Cardiac muscle cell (in vitro differentiated cells and primary cell): Measurements from ENCODE around the gene ANKRD11. TPM values are rescaled to one million over a fixed set of nuclear protein-coding genes. Genes with fewer than 3 reads are reported as not detected.

Experiments used
- DNase-seq, 2 donors: peaks; one replicate each; pipeline versions ENCODE4 v3.0.0 to v3.0.0-alpha.2; 2010 to 2017; ENCODE audit warnings: low read depth in 1 of 2, low spot score in 1 of 2
- H3K27ac ChIP-seq: fragments of 200-600 bp; sonication (generic); 2 replicates; pipeline ENCODE4 v1.5.1; 2016
- H3K27me3 ChIP-seq: fragments of 200-600 bp; sonication (generic); 2 replicates; pipeline ENCODE4 v1.6.0; 2016; ENCODE audit warnings: control low read depth
- H3K36me3 ChIP-seq: fragments of 200-600 bp; sonication (generic); 2 replicates; pipeline ENCODE4 v1.5.1; 2016; ENCODE audit warnings: control low read depth
- H3K4me1 ChIP-seq: fragments of 200-600 bp; sonication (generic); 2 replicates; pipeline ENCODE4 v1.8.1; 2017; ENCODE audit warnings: low read depth, mild to moderate bottlenecking, mixed run types
- H3K4me3 ChIP-seq: fragments of 200-600 bp; sonication (generic); 2 replicates; pipeline ENCODE4 v1.5.1; 2016; ENCODE audit warnings: mild to moderate bottlenecking
- H3K9me3 ChIP-seq: fragments of 200-600 bp; sonication (generic); 2 replicates; pipeline ENCODE4 v1.5.1; 2017; ENCODE audit warnings: low read depth, mild to moderate bottlenecking, control low read depth
- CTCF ChIP-seq: IDR thresholded peaks from 2 replicates; pipeline ENCODE4 v1.5.1; 2012; ENCODE audit warnings: low read depth, mild to moderate bottlenecking, low read length
- polyA plus RNA-seq: library from polyadenylated mRNA; unstranded; fragments of >200 nt; fragmentation: Nextera tagmentation; extraction: Ambion mirVana; gene quantifications from 2 replicates; pipeline ENCODE4 v1.2.1, GENCODE V29; 2016
- total RNA-seq: library from RNA; depleted of rRNA; stranded (reverse); fragments of >200 nt; gene quantifications from 2 replicates; pipeline ENCODE4 v1.2.3, GENCODE V29; 2016

Gene ANKRD11
- total and polyA plus RNA-seq, 2 experiments from 2014 or later, result 111 to 131 TPM

DNA sequence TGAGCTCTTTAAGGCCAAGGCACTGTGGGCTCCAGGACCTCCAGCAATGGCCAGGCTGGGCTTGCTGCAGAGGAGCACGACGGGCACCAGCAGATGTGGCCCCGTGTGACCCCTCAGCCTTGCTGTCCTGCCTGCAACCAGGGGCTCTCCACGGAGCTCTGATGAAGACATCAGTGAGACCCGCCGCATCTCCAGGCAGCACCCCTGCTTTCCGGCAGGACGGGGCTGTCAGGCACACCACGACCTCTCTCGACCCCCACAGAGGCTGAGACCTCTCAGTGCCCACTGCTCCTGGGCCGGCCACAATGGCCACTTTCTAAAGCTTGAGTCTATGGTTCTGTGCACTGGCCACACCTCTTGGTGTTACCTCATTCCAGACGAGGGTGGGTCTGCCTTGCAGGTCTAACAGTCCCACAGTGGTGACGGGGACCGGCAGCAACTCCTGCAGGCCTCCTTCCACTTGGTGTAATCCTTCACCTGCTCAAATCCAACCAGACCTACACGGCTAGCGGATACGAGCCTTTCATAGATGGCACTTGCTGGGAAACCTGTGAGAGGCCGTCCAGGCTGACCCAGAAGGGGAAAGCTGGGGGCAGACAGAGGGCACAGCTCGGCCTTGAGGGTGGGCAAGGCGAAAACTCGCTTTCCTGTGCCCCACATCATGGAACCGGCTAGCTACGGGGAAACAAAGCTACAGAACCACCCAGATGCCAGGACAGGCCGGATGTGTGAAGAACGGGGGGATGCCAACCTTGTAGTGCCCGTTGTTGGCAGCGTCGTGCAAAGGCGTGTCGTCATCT is 202.4 kb downstream of the ANKRD11 start:
- Histone ChIP-seq H3K27ac (no peak overlapping the region), H3K4me1 (no peaks in the 10 kb centered on the region), H3K4me3 (no peak overlapping the region), H3K9me3 (no peaks in the 10 kb centered on the region), H3K36me3 (peaks cover 39% of the 10 kb centered on the region), H3K27me3 (no peaks in the 10 kb centered on the region)
- no peak for TF ChIP-seq CTCF
- no peak for DNase-seq

DNA sequence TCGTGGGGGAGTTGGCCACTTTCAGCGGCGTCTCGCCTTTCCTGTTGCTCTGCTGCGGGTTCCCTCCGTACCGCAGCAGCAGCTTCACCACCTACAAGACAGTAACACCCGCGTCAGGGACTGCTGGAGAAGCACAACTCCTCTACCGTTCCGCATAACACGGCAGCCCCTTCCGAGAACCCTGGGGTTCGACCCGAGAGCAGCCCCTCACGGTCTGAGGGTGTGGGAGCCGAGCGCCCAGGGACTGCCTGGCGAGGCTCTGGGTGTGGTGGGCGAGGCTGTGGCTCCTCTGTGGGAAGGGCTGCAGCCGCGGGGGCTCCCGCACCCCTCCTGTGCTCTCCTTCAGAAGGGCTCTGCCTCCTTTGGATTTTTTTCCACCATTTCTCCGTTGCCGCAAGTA is 204.3 kb downstream of the ANKRD11 start:
- H3K27me3 ChIP-seq, result no peaks in the 10 kb centered on the region
- no peak overlapping the region for H3K4me3 ChIP-seq
- no peaks in the 10 kb centered on the region for H3K9me3 ChIP-seq
- no peak for TF ChIP-seq CTCF
- no peak overlapping the region for H3K27ac ChIP-seq
- H3K36me3 ChIP-seq, result peaks cover 41% of the 10 kb centered on the region
- DNase-seq, result no peak
- H3K4me1 ChIP-seq, result no peaks in the 10 kb centered on the region

DNA sequence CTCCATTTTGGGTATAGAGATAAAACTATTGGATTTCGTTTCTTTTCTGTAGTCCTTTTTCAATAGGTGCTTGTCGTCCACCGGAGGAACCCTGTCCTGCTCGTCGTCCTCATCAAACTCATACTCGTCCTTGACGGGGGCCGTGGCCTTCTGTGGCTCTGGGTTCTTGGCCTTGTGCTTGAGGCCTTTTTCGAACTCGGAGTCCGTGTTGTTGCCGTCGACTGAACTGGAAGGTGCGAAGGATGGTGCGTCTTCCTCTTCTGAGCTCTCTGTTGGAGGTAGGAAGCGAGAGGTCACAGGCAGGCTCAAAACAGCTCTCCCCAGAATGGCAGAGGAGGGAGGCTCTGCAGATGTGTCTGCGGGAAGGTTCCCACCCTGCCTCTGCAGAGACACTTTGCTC is 205.0 kb downstream of the ANKRD11 start:
- H3K9me3 ChIP-seq, result no peaks in the 10 kb centered on the region
- peaks cover 47% of the 10 kb centered on the region for H3K36me3 ChIP-seq
- no peak overlapping the region for H3K27ac ChIP-seq
- no peak overlapping the region for H3K4me3 ChIP-seq
- no peaks in the 10 kb centered on the region for H3K4me1 ChIP-seq
- no peak for DNase-seq
- no peaks in the 10 kb centered on the region for H3K27me3 ChIP-seq
- TF ChIP-seq CTCF, result no peak

- no peak overlapping the region for H3K4me3 ChIP-seq
- DNase-seq, result no peak
These were observed 206.9 kb downstream of the ANKRD11 start for GRCh38 chr16:89283449-89283848.

DNA sequence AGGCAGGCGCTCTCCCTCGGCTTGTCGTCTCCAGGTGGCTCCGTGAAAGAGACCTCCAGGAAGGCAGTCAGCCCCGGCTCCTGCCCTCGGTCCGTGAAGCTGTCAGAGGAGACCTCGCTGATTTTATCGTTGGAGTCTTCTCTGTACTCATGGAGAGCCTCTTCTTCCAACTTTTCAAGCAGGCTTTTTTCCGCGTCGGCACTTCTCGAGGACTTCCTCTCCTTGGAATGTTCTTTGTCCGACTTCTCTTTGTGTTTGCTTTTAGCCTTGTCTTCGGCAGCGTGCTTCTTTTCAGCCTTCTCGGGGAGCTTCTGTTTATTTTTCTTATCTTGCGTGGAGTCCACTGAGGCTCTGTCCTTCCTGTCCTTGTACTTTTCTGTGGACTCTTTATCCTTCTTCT is 207.8 kb downstream of the ANKRD11 start:
- H3K27me3 ChIP-seq, result no peaks in the 10 kb centered on the region
- H3K4me3 ChIP-seq, result no peak overlapping the region
- DNase-seq, result no peak
- H3K4me1 ChIP-seq, result peaks cover 13% of the 10 kb centered on the region
- H3K9me3 ChIP-seq, result no peaks in the 10 kb centered on the region
- no peak overlapping the region for H3K27ac ChIP-seq
- no peak for TF ChIP-seq CTCF
- peaks cover 43% of the 10 kb centered on the region for H3K36me3 ChIP-seq

More at GRCh38 chr16:89283449-89283848, 206.9 kb downstream of the ANKRD11 start:
- Histone ChIP-seq H3K27ac (no peak overlapping the region), H3K27me3 (no peaks in the 10 kb centered on the region), H3K4me1 (peaks cover 4% of the 10 kb centered on the region), H3K36me3 (peaks cover 47% of the 10 kb centered on the region), H3K9me3 (no peaks in the 10 kb centered on the region)
- TF ChIP-seq CTCF, result no peak
